ENCODE results near the gene ATXN7L1. TPM values are rescaled to one million over a fixed set of nuclear protein-coding genes. Genes with fewer than 3 reads are reported as not detected.

The ATXN7L1 gene
- total RNA-seq, 1 experiment from 2014 or later: 24.3 TPM

DNA sequence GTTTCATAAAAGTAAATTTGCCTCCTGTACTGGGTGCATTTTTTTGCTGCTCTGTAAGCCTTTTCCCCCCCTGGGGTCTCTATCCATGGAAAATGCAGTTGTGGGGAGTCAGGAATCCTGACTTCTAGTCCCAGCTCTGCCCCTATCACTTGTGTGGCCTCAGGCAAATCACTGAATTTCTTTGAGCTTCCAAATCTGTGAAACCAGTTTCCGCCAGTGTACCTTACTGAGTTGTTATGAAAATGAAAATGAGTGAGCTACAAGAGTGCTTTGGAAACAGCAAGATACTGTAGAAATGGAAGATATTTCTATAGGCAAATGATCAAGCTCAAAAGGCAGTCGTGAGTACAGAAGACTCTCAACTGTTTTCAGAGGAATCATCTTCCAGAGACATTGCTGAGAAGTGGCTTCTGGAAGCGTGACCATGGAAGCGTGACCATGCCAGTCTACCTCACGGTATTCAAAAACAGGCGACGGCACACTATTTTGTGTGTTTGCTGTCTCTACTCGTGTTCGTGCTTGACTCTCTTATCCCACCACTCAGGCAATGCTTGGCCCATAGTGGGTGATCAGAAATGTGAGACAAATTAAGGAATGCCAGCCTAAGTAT lies 107.4 kb downstream of the ATXN7L1 start:
- TF ChIP-seq, protein P1, sequence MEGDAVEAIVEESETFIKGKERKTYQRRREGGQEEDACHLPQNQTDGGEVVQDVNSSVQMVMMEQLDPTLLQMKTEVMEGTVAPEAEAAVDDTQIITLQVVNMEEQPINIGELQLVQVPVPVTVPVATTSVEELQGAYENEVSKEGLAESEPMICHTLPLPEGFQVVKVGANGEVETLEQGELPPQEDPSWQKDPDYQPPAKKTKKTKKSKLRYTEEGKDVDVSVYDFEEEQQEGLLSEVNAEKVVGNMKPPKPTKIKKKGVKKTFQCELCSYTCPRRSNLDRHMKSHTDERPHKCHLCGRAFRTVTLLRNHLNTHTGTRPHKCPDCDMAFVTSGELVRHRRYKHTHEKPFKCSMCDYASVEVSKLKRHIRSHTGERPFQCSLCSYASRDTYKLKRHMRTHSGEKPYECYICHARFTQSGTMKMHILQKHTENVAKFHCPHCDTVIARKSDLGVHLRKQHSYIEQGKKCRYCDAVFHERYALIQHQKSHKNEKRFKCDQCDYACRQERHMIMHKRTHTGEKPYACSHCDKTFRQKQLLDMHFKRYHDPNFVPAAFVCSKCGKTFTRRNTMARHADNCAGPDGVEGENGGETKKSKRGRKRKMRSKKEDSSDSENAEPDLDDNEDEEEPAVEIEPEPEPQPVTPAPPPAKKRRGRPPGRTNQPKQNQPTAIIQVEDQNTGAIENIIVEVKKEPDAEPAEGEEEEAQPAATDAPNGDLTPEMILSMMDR (conservative IDR thresholded peaks at IDR 0.05): no peak
- H3K36me3 Mint-ChIP-seq (ENCODE audit: insufficient read depth in 1 of 3, low read depth in 3 of 3): peaks cover 2 to 5% (median 3%) of the 10 kb centered on the region in 3 experiments; a peak in 5 of 7 replicates
- no peak overlapping the region for H3K56ac ChIP-seq (ENCODE audit: insufficient read length, low read depth, low read length)
- H4K5ac ChIP-seq (ENCODE audit: insufficient read length, low read depth, low read length): no peak overlapping the region
- no peak overlapping the region for H2BK5ac ChIP-seq (ENCODE audit: insufficient read length, low read length)
- H3K79me2 ChIP-seq (ENCODE audit: insufficient read depth, low read length): no peaks in the 10 kb centered on the region
- H3K4me1 ChIP-seq (ENCODE audit: insufficient read depth, low read length): peaks cover 13% of the 10 kb centered on the region; the same call in 1 of the 2 replicates
- no peaks in the 10 kb centered on the region for H3K79me1 ChIP-seq (ENCODE audit: insufficient read depth, low read depth, low read length, poor library complexity, severe bottlenecking)
- H3K4ac ChIP-seq (ENCODE audit: low read depth, low read length): no peak overlapping the region
- no peak overlapping the region for H3K4me3 Mint-ChIP-seq
- no peak overlapping the region for H3T11ph ChIP-seq (ENCODE audit: low read length)
- H3K23me2 ChIP-seq (ENCODE audit: insufficient read length, low read depth, low read length, poor library complexity, severe bottlenecking): no peaks in the 10 kb centered on the region
- DNase-seq: no peak
- H3K4me1 Mint-ChIP-seq: peaks cover 50 to 64% of the 10 kb centered on the region in 2 experiments
- H4K8ac ChIP-seq (replicated peaks; ENCODE audit: insufficient read length, low read depth, low read length): no peak overlapping the region
- H3K27me3 ChIP-seq (ENCODE audit: insufficient read depth, low read length): no peaks in the 10 kb centered on the region
- no peak overlapping the region for H3K27ac ChIP-seq (ENCODE audit: insufficient read length, low read depth, low read length)
- H3K9ac ChIP-seq (ENCODE audit: extremely low read depth, insufficient read length, low read length): no peak overlapping the region
- no peak overlapping the region for H2BK12ac ChIP-seq (ENCODE audit: insufficient read length, low read depth, low read length)
- H4K20me1 ChIP-seq (ENCODE audit: control insufficient read depth, insufficient read depth, insufficient read length): no peaks in the 10 kb centered on the region
- no peak overlapping the region for H3K4me2 ChIP-seq (ENCODE audit: insufficient read depth, insufficient read length, low read length)
- no CpG with 5 or more reads among the region's 9 CpGs for WGBS (ENCODE audit: extremely low coverage, insufficient read length, low lambda C conversion rate)
- H3K14ac ChIP-seq (ENCODE audit: insufficient read depth, low read length): no peak overlapping the region
- H2AK5ac ChIP-seq (ENCODE audit: insufficient read length, low read length): no peak overlapping the region
- H2AFZ ChIP-seq (ENCODE audit: low read length): no peak overlapping the region
- H3K27ac Mint-ChIP-seq: peak overlapping the region in 2 of 3 experiments; percentile 14 to 37; a peak in 4 of 7 replicates
- H2BK15ac ChIP-seq (ENCODE audit: low read depth, low read length): no peak overlapping the region
- H3K23ac ChIP-seq (ENCODE audit: insufficient read length, low read depth, low read length): no peak overlapping the region
- no peaks in the 10 kb centered on the region; a peak in 1 of 5 replicates for H3K9me3 Mint-ChIP-seq
- H3K27me3 Mint-ChIP-seq (ENCODE audit: low read depth): no peaks in the 10 kb centered on the region
- H3K18ac ChIP-seq (ENCODE audit: insufficient read length, low read depth, low read length): no peak overlapping the region
- H4K91ac ChIP-seq (ENCODE audit: insufficient read length, low read depth, low read length): no peak overlapping the region
- H3K9me3 ChIP-seq (ENCODE audit: control insufficient read depth, low read depth, low read length): no peaks in the 10 kb centered on the region
- H2BK120ac ChIP-seq (ENCODE audit: low read depth, low read length, poor library complexity, severe bottlenecking): no peak overlapping the region
- no peak overlapping the region for H2BK20ac ChIP-seq (ENCODE audit: low read depth, low read length, poor library complexity, severe bottlenecking)
